IMR-90 (cell line): ENCODE data around the gene LY6G6F.

ENCODE experiments used
- BHLHE40 ChIP-seq: fragments of 150-350 bp; IDR thresholded peaks from 2 replicates; pipeline ENCODE4 v1.6.1; 2016; ENCODE audit warnings: mild to moderate bottlenecking, low read depth, low read length
- CEBPB ChIP-seq: IDR thresholded peaks from 2 replicates; pipeline ENCODE4 v1.6.1; 2012; ENCODE audit warnings: low read depth, low read length, improper control_type of control experiment
- FOS ChIP-seq: fragments of 150-350 bp; IDR thresholded peaks from 2 replicates; pipeline ENCODE4 v1.6.1; 2016; ENCODE audit warnings: low read depth, low read length
- POLR2A ChIP-seq: IDR thresholded peaks from 2 replicates; pipeline ENCODE4 v1.6.1; 2012; ENCODE audit warnings: mild to moderate bottlenecking, low read depth, low read length
- TF ChIP-seq, protein P1 (sequence below): conservative IDR thresholded peaks from 2 replicates; pipeline ENCODE4 v1.5.1; 2012; ENCODE audit warnings: mild to moderate bottlenecking, low read depth, low read length, improper control_type of control experiment

DNA sequence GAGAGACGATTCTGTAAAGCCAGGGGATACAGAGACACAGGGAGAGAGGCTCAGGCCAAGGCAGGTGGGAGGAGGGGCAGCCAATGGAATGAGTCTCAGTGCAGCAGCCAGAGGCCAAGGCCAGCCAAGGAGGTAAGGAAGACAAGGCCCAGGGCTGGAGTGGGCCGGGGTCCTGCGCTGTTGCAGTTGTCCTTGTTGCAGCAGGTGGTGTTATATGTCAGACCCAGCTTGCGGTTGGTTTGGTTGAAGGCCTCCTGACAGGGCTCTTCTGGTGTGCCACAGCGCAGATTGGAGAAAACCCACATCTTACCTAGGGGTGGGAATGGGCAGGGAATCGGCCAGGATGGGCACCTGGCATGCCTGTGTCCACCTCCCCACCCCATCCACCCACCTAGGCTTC, 12.3 kb downstream of the LY6G6F start:
- TF ChIP-seq, protein P1, sequence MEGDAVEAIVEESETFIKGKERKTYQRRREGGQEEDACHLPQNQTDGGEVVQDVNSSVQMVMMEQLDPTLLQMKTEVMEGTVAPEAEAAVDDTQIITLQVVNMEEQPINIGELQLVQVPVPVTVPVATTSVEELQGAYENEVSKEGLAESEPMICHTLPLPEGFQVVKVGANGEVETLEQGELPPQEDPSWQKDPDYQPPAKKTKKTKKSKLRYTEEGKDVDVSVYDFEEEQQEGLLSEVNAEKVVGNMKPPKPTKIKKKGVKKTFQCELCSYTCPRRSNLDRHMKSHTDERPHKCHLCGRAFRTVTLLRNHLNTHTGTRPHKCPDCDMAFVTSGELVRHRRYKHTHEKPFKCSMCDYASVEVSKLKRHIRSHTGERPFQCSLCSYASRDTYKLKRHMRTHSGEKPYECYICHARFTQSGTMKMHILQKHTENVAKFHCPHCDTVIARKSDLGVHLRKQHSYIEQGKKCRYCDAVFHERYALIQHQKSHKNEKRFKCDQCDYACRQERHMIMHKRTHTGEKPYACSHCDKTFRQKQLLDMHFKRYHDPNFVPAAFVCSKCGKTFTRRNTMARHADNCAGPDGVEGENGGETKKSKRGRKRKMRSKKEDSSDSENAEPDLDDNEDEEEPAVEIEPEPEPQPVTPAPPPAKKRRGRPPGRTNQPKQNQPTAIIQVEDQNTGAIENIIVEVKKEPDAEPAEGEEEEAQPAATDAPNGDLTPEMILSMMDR = no peak
- TF ChIP-seq BHLHE40 = no peak
- no peak for TF ChIP-seq CEBPB
- no peak for TF ChIP-seq FOS
- no peak for TF ChIP-seq POLR2A
